ENCODE measurements around the gene DCLRE1C. TPM values are rescaled to one million over a fixed set of nuclear protein-coding genes. Genes with fewer than 3 reads are reported as not detected.
"Not testable (repeated sequence)": the region's sequence is repeated elsewhere in the genome, so short reads cannot be mapped to it uniquely, and the experiment has no call there.

DCLRE1C gene
- total RNA-seq, 2 experiments from 2014 or later = 50.2 to 81.3 TPM

GRCh38 chr10:14942147-14942949 lies 11.5 kb downstream of the DCLRE1C start:
- BruUV-seq (replicated peaks); intact Hi-C loops (cut with micrococcal nuclease; ENCODE audit: unreplicated experiment); H4K20me1 ChIP-seq (ENCODE audit: insufficient read depth, low read length); H3K9me3 ChIP-seq (ENCODE audit: low read length); H3K4me3 ChIP-seq (ENCODE audit: low read depth, low read length, poor library complexity, severe bottlenecking); H3K9me2 ChIP-seq (ENCODE audit: insufficient read depth, low read length); CTCF ChIA-PET (ENCODE audit: unreplicated experiment); H2AFZ ChIP-seq (ENCODE audit: low read length): not testable (repeated sequence)
- POLR2A ChIA-PET = interaction anchor here (1.5 kb wide), 1 partner anchor 11 kb away, joined by 5 read pairs; no protein-coding TSS in a partner anchor
- H3K36me3 ChIP-seq (ENCODE audit: insufficient read depth, low read length) = peaks cover 97% of the 10 kb centered on the region
- peaks cover 13% of the 10 kb centered on the region for H3K4me1 ChIP-seq (ENCODE audit: insufficient read depth, low read length, poor library complexity, severe bottlenecking)
- peak overlapping the region; percentile 46 for H3K4me2 ChIP-seq (ENCODE audit: low read length)
- DNase-seq (ENCODE audit: low spot score) = peak; percentile 55
- H3K79me2 ChIP-seq (ENCODE audit: insufficient read depth, low read depth, low read length) = peaks cover 40% of the 10 kb centered on the region; the same call in 1 of the 2 replicates
- peak overlapping the region; percentile 61 for H3K27ac ChIP-seq (ENCODE audit: low read depth, low read length, poor library complexity, severe bottlenecking)

- peaks cover 97% of the 10 kb centered on the region for H3K36me3 ChIP-seq (ENCODE audit: insufficient read depth, low read length)
- H3K9me2 ChIP-seq (ENCODE audit: insufficient read depth, low read length); H3K4me2 ChIP-seq (ENCODE audit: low read length); H2AFZ ChIP-seq (ENCODE audit: low read length); H3K4me3 ChIP-seq (ENCODE audit: low read depth, low read length, poor library complexity, severe bottlenecking); intact Hi-C loops (cut with micrococcal nuclease; ENCODE audit: unreplicated experiment); H3K9me3 ChIP-seq (ENCODE audit: low read length); CTCF ChIA-PET (ENCODE audit: unreplicated experiment); BruUV-seq (replicated peaks); H3K27ac ChIP-seq (ENCODE audit: low read depth, low read length, poor library complexity, severe bottlenecking); DNase-seq (ENCODE audit: low spot score); H4K20me1 ChIP-seq (ENCODE audit: insufficient read depth, low read length): not testable (repeated sequence)
- H3K4me1 ChIP-seq (ENCODE audit: insufficient read depth, low read length, poor library complexity, severe bottlenecking) = peaks cover 13% of the 10 kb centered on the region
- POLR2A ChIA-PET = interaction anchor here (0.8 kb wide), 1 partner anchor 11 kb away, joined by 3 read pairs; no protein-coding TSS in a partner anchor
- peaks cover 15% of the 10 kb centered on the region; the same call in 1 of the 2 replicates for H3K79me2 ChIP-seq (ENCODE audit: insufficient read depth, low read depth, low read length)
Observed at GRCh38 chr10:14938971-14939370, 14.9 kb downstream of the DCLRE1C start.

- ChIA-PET POLR2A (interaction anchor here (0.6 to 1.9 kb wide), 2 partner anchors 17 to 536 kb away, joined by 4 to 6 read pairs; no protein-coding TSS in a partner anchor), CTCF (ENCODE audit: unreplicated experiment) (no interaction called here)
- Histone ChIP-seq H3K4me3 (ENCODE audit: low read depth, low read length, poor library complexity, severe bottlenecking) (no peak overlapping the region), H3K4me1 (ENCODE audit: insufficient read depth, low read length, poor library complexity, severe bottlenecking) (peaks cover under 1% of the 10 kb centered on the region), H3K36me3 (ENCODE audit: insufficient read depth, low read length) (peaks cover 98% of the 10 kb centered on the region), H3K4me2 (ENCODE audit: low read length) (no peak overlapping the region), H3K27ac (ENCODE audit: low read depth, low read length, poor library complexity, severe bottlenecking) (no peak overlapping the region), H4K20me1 (ENCODE audit: insufficient read depth, low read length) (0 out of 2 replicates have a peak, but pooled peaks cover 4% of the 10 kb centered on the region), H3K79me2 (ENCODE audit: insufficient read depth, low read depth, low read length) (peaks cover 15% of the 10 kb centered on the region; the same call in 1 of the 2 replicates), H3K9me3 (ENCODE audit: low read length) (no peaks in the 10 kb centered on the region), H3K9me2 (ENCODE audit: insufficient read depth, low read length) (no peaks in the 10 kb centered on the region), H2AFZ (ENCODE audit: low read length) (no peak overlapping the region)
- TF ChIP-seq CTCF (conservative IDR thresholded peaks at IDR 0.05; ENCODE audit: low read length) = no peak
- no peak for TF ChIP-seq EZH2phosphoT487 (IDR thresholded peaks at IDR 0.05; ENCODE audit: borderline replicate concordance, low read depth, low read length)
- intact Hi-C loops (cut with micrococcal nuclease; ENCODE audit: unreplicated experiment) = no loop called here
- no TSS peak for BruUV-seq (replicated peaks)
- no peak for DNase-seq (ENCODE audit: low spot score)
Observed at GRCh38 chr10:14936584-14936983, 17.3 kb downstream of the DCLRE1C start.

Measured in OCI-LY7 (cell line).